OCI-LY3 (cell line): ENCODE data around the gene NRXN3.

Source experiments
- H2AFZ ChIP-seq: fragments of 200-600, 300-600 bp; shearing (Covaris generic); 2 replicates; pipeline ENCODE4 v1.6.0; 2014; ENCODE audit warnings: antibody characterized with exemption, low read depth, low read length
- H3K27ac ChIP-seq: fragments of 200-600, 300-600 bp; sonication (generic); 2 replicates; pipeline ENCODE4 v1.5.1; 2014; ENCODE audit warnings: mild to moderate bottlenecking, low read length, moderate library complexity, mixed read lengths
- H3K27me3 ChIP-seq: fragments of 200-600, 300-600 bp; sonication (generic); 2 replicates; pipeline ENCODE4 v1.6.1; 2014; ENCODE audit warnings: low read depth, low read length, mixed read lengths
- H3K36me3 ChIP-seq: fragments of 200-600, 300-600 bp; sonication (generic); replicated peaks from 2 replicates; pipeline ENCODE3; 2014; ENCODE audit warnings: low read depth, low read length, mixed read lengths
- H3K4me1 ChIP-seq: fragments of 300-600, 200-600 bp; sonication (generic); 2 replicates; pipeline ENCODE4 v1.6.1; 2014; ENCODE audit warnings: low read length, mixed read lengths
- H3K4me2 ChIP-seq: fragments of 200-600, 300-600 bp; sonication (generic); 2 replicates; pipeline ENCODE4 v1.6.1; 2014; ENCODE audit warnings: low read length, mixed read lengths
- H3K4me3 ChIP-seq: fragments of 300-600, 200-600 bp; sonication (generic); 2 replicates; pipeline ENCODE4 v1.5.1; 2014; ENCODE audit warnings: antibody characterized with exemption, mild to moderate bottlenecking, low read length, moderate library complexity
- H3K79me2 ChIP-seq: fragments of 300-600, 200-600 bp; shearing (Covaris generic); 2 replicates; pipeline ENCODE4 v1.6.1; 2014; ENCODE audit warnings: mild to moderate bottlenecking, low read length, mixed read lengths
- H3K9ac ChIP-seq: fragments of 300-600, 200-600 bp; shearing (Covaris generic); 2 replicates; pipeline ENCODE4 v1.6.0; 2014; ENCODE audit warnings: mild to moderate bottlenecking, low read length, moderate library complexity
- H3K9me3 ChIP-seq: fragments of 200-600, 300-600 bp; shearing (Covaris generic); 2 replicates; pipeline ENCODE4 v1.6.1; 2014; ENCODE audit warnings: low read length, mixed read lengths; ENCODE audit not compliant: insufficient read depth
- H4K20me1 ChIP-seq: fragments of 200-600, 300-600 bp; sonication (generic); 2 replicates; pipeline ENCODE4 v1.6.1; 2016; ENCODE audit warnings: low read length, mixed read lengths; ENCODE audit not compliant: insufficient read depth
- EZH2phosphoT487 ChIP-seq: fragments of 200-600 bp; shearing (Covaris generic); IDR thresholded peaks from 2 replicates; pipeline ENCODE4 v1.6.1; 2018; ENCODE audit warnings: antibody characterized with exemption, mixed run types, low read depth
- TF ChIP-seq, protein P1 (sequence below): fragments of 200-600, 300-600 bp; sonication (generic); IDR thresholded peaks from 2 replicates; pipeline ENCODE4 v1.5.1; 2014; ENCODE audit warnings: antibody characterized with exemption, low read length, low read depth

NRXN3 gene

DNA sequence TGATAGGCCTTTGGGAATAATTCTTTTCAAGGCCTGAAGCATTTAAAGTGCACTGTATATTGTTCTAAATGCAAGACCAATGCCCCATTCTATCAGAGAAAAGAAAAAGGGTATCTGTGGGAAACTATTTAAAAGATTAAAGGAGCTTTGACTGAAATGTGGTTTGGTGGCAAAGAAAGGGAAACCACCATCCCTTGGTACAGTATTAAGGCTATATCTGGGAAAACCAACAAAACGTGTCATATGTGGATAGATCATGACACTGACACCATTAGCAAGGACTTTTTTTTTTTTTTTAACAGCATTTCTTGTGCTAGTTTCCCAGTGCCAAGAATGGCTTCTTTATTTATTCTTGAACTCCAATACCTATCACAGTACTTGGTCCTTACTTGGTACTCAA is 1150.4 kb downstream of the NRXN3 start:
- Histone ChIP-seq H3K4me2 (no peak overlapping the region), H3K9ac (no peak overlapping the region), H3K36me3 (no peaks in the 10 kb centered on the region), H3K27me3 (no peaks in the 10 kb centered on the region), H3K4me1 (no peaks in the 10 kb centered on the region), H3K27ac (no peak overlapping the region), H3K9me3 (no peaks in the 10 kb centered on the region), H2AFZ (no peak overlapping the region), H3K4me3 (no peak overlapping the region), H4K20me1 (no peaks in the 10 kb centered on the region), H3K79me2 (no peaks in the 10 kb centered on the region)
- no peak for TF ChIP-seq EZH2phosphoT487
- TF ChIP-seq, protein P1, sequence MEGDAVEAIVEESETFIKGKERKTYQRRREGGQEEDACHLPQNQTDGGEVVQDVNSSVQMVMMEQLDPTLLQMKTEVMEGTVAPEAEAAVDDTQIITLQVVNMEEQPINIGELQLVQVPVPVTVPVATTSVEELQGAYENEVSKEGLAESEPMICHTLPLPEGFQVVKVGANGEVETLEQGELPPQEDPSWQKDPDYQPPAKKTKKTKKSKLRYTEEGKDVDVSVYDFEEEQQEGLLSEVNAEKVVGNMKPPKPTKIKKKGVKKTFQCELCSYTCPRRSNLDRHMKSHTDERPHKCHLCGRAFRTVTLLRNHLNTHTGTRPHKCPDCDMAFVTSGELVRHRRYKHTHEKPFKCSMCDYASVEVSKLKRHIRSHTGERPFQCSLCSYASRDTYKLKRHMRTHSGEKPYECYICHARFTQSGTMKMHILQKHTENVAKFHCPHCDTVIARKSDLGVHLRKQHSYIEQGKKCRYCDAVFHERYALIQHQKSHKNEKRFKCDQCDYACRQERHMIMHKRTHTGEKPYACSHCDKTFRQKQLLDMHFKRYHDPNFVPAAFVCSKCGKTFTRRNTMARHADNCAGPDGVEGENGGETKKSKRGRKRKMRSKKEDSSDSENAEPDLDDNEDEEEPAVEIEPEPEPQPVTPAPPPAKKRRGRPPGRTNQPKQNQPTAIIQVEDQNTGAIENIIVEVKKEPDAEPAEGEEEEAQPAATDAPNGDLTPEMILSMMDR, result no peak

DNA sequence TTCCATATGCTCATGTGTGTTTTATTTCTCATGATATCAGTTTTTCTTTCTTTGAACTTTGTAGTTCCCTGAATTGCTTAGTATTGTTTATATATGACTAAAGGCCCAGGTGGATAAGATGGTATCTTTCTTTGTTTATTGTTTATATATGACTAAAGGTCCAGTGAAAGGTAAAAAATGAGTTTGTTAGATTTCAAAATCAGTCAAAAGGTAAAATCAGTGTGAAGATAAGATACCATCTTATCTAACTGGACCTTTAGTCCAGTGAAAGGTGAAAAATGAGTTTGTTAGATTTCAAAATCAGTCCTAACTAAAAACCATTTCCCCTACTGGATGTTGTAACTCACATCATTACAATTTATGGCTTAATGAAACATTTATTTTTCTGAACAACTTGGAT is 1150.9 kb downstream of the NRXN3 start:
- TF ChIP-seq, protein P1, result no peak
- TF ChIP-seq EZH2phosphoT487, result no peak
- H4K20me1 ChIP-seq, result no peaks in the 10 kb centered on the region

DNA sequence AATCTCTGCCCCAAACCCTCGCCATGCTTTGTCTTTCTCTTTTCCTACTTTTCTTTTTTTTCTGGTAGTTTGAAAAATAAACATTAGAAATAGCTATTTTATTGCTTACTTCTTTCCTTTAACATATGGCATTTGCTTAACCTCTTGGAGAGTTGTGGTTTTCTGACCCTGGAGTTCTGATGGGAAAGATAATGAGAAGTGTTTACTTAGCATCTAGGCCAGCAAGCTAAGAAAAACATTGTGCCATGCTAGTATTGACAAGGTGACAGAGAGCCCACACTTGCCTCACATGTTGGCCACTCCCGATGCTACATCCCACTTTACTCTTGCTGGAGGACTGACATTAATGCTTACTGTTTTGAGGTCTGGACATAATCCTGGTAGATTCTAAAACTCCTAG is 1154.9 kb downstream of the NRXN3 start:
- Histone ChIP-seq H4K20me1 (no peaks in the 10 kb centered on the region), H3K36me3 (no peaks in the 10 kb centered on the region), H3K27ac (no peak overlapping the region), H2AFZ (no peak overlapping the region), H3K79me2 (no peaks in the 10 kb centered on the region), H3K4me3 (no peak overlapping the region), H3K27me3 (no peaks in the 10 kb centered on the region), H3K9me3 (no peaks in the 10 kb centered on the region), H3K4me1 (no peaks in the 10 kb centered on the region), H3K4me2 (no peak overlapping the region), H3K9ac (no peak overlapping the region)
- TF ChIP-seq, protein P1, result no peak
- no peak for TF ChIP-seq EZH2phosphoT487

More for the DNA sequence above, 1150.9 kb downstream of the NRXN3 start:
- Histone ChIP-seq H3K27me3 (no peaks in the 10 kb centered on the region), H3K79me2 (no peaks in the 10 kb centered on the region), H3K4me2 (no peak overlapping the region), H3K4me3 (no peak overlapping the region), H3K36me3 (no peaks in the 10 kb centered on the region), H3K9me3 (no peaks in the 10 kb centered on the region), H3K9ac (no peak overlapping the region), H3K4me1 (no peaks in the 10 kb centered on the region), H3K27ac (no peak overlapping the region), H2AFZ (no peak overlapping the region)

- no peaks in the 10 kb centered on the region for H3K36me3 ChIP-seq
- no peaks in the 10 kb centered on the region for H4K20me1 ChIP-seq
- H3K9me3 ChIP-seq, result no peaks in the 10 kb centered on the region
- no peak overlapping the region for H2AFZ ChIP-seq
- H3K79me2 ChIP-seq, result no peaks in the 10 kb centered on the region
- no peak overlapping the region for H3K4me3 ChIP-seq
- H3K9ac ChIP-seq, result no peak overlapping the region
- H3K4me1 ChIP-seq, result no peaks in the 10 kb centered on the region
- H3K4me2 ChIP-seq, result no peak overlapping the region
- no peaks in the 10 kb centered on the region for H3K27me3 ChIP-seq
- no peak for TF ChIP-seq EZH2phosphoT487
- TF ChIP-seq, protein P1, result no peak
- H3K27ac ChIP-seq, result no peak overlapping the region
Observed at GRCh38 chr14:79325557-79325956, 1155.4 kb downstream of the NRXN3 start.
